Measurements from ENCODE around the gene PRSS35.

- TF ChIP-seq CTCF (IDR thresholded peaks at IDR 0.05) = no peak
- TF ChIP-seq POLR2A (IDR thresholded peaks at IDR 0.05) = no peak
Observed at GRCh38 chr6:83490217-83490807, 22.0 kb upstream of the PRSS35 start.
